ENCODE results near the gene CLUH.
"Not testable (repeated sequence)": the region's sequence is repeated elsewhere in the genome, so short reads cannot be mapped to it uniquely, and the experiment has no call there.

The CLUH gene

GRCh38 chr17:2656283-2656682, 55.3 kb downstream of the CLUH start:
- Histone ChIP-seq H3K36me3 (ENCODE audit: control insufficient read depth, insufficient read depth, low read length) (no peaks in the 10 kb centered on the region), H3K4me3 (ENCODE audit: low read depth, low read length) (no peak overlapping the region), H3K9me3 (ENCODE audit: control insufficient read depth, low read length) (no peaks in the 10 kb centered on the region), H3K27ac (no peak overlapping the region), H2AFZ (no peak overlapping the region), H3K27me3 (ENCODE audit: control insufficient read depth, insufficient read depth, low read length) (no peaks in the 10 kb centered on the region), H3K4me2 (ENCODE audit: low read length) (no peak overlapping the region), H3K4me1 (peaks cover 7% of the 10 kb centered on the region), H3K79me2 (peaks cover 62% of the 10 kb centered on the region), H3K9ac (no peak overlapping the region)
- TF ChIP-seq CTCF (IDR thresholded peaks at IDR 0.05): no peak

- H3K36me3 ChIP-seq (ENCODE audit: control insufficient read depth, insufficient read depth, low read length): peaks cover 3% of the 10 kb centered on the region
- H3K4me2 ChIP-seq (ENCODE audit: low read length): no peak overlapping the region
- no peaks in the 10 kb centered on the region for H3K27me3 ChIP-seq (ENCODE audit: control insufficient read depth, insufficient read depth, low read length)
- no peak overlapping the region for H3K9ac ChIP-seq
- no peak overlapping the region for H3K4me3 ChIP-seq (ENCODE audit: low read depth, low read length)
- H3K4me1 ChIP-seq: peaks cover 7% of the 10 kb centered on the region
- peaks cover 58% of the 10 kb centered on the region for H3K79me2 ChIP-seq
- H2AFZ ChIP-seq: no peak overlapping the region
- no peaks in the 10 kb centered on the region for H3K9me3 ChIP-seq (ENCODE audit: control insufficient read depth, low read length)
- H3K27ac ChIP-seq: no peak overlapping the region
- TF ChIP-seq CTCF (IDR thresholded peaks at IDR 0.05): no peak
These were observed 56.0 kb downstream of the CLUH start for GRCh38 chr17:2655546-2655945.

GRCh38 chr17:2652911-2653310, 58.7 kb downstream of the CLUH start:
- not testable (repeated sequence) for H3K4me1 ChIP-seq; H3K27ac ChIP-seq; H3K9me3 ChIP-seq (ENCODE audit: control insufficient read depth, low read length); H2AFZ ChIP-seq; H3K4me3 ChIP-seq (ENCODE audit: low read depth, low read length); H3K27me3 ChIP-seq (ENCODE audit: control insufficient read depth, insufficient read depth, low read length); H3K9ac ChIP-seq; H3K36me3 ChIP-seq (ENCODE audit: control insufficient read depth, insufficient read depth, low read length); H3K4me2 ChIP-seq (ENCODE audit: low read length)
- H3K79me2 ChIP-seq: peaks cover 57% of the 10 kb centered on the region

- no peak overlapping the region for H3K9ac ChIP-seq
- H3K79me2 ChIP-seq: peaks cover 58% of the 10 kb centered on the region
- no peaks in the 10 kb centered on the region for H3K9me3 ChIP-seq (ENCODE audit: control insufficient read depth, low read length)
- H3K4me1 ChIP-seq: no peaks in the 10 kb centered on the region
- no peak overlapping the region for H3K4me2 ChIP-seq (ENCODE audit: low read length)
- H3K36me3 ChIP-seq (ENCODE audit: control insufficient read depth, insufficient read depth, low read length): peaks cover 3% of the 10 kb centered on the region
- H3K27ac ChIP-seq: no peak overlapping the region
- TF ChIP-seq CTCF (IDR thresholded peaks at IDR 0.05): no peak
- H3K27me3 ChIP-seq (ENCODE audit: control insufficient read depth, insufficient read depth, low read length): no peaks in the 10 kb centered on the region
- H2AFZ ChIP-seq: no peak overlapping the region
- H3K4me3 ChIP-seq (ENCODE audit: low read depth, low read length): no peak overlapping the region
These were observed 62.4 kb downstream of the CLUH start for GRCh38 chr17:2649191-2649590.

- Histone ChIP-seq H3K4me2 (ENCODE audit: low read length) (no peak overlapping the region), H3K9ac (no peak overlapping the region), H3K9me3 (ENCODE audit: control insufficient read depth, low read length) (no peaks in the 10 kb centered on the region), H3K4me3 (ENCODE audit: low read depth, low read length) (no peak overlapping the region), H2AFZ (no peak overlapping the region), H3K27ac (no peak overlapping the region), H3K36me3 (ENCODE audit: control insufficient read depth, insufficient read depth, low read length) (peaks cover 3% of the 10 kb centered on the region), H3K79me2 (peaks cover 66% of the 10 kb centered on the region), H3K4me1 (no peaks in the 10 kb centered on the region), H3K27me3 (ENCODE audit: control insufficient read depth, insufficient read depth, low read length) (no peaks in the 10 kb centered on the region)
- TF ChIP-seq CTCF (IDR thresholded peaks at IDR 0.05): no peak
These were observed 63.6 kb downstream of the CLUH start for GRCh38 chr17:2647957-2648356.
